Measurements from ENCODE around the gene IKZF3.
A peak's percentile ranks its signal among the peaks of the same experiment; 100 is the strongest.
"Not testable (repeated sequence)": the region's sequence is repeated elsewhere in the genome, so short reads cannot be mapped to it uniquely, and the experiment has no call there.

The IKZF3 gene

DNA sequence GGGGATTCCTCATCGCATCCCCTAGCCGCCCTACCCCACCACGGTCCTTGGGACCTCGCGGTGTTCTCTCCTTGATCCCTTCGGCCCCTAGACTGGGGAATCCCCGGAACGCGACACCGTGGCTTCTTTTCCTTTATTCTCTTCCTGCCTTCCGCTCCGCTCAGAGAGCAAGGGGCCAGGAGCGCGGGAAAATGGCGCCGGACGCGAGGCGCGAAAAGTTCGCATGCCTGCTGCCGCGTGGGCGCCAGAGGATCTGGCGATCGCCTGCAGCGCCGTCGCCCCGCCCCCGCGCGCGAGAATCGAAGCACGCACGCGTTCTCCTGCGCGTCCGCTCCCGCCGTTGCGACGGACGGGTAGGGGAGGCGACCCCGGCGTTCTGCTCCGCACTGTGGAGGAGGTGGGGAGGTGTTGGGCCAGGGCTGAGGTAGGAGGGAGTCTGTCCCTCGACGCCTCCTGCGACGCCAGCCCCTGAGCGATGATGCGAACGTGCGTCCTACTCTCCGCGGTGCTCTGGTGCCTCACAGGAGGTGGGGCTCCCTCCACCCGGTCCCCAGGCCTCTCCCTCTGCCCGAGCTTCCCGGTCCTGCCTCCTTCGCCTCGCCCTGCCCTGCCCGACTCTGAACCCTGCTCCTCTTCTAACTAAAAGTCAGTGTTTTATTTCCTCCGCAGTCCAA is 3.9 kb upstream of the IKZF3 start, which contains the start of gene ZPBP2:
Gene ZPBP2, plus strand, starts transcription at position 323 of the 674 bp plus-strand sequence. Its CDS starts 153 bp downstream, at position 476.
- Mint-ChIP-seq H3K36me3 (ENCODE audit: low read depth) (peaks cover 6% of the 10 kb centered on the region), H3K27me3 (no peaks in the 10 kb centered on the region), H3K9me3 (no peaks in the 10 kb centered on the region), H3K27ac (peak within 1 kb of the TSS; percentile 96), H3K4me1 (ENCODE audit: low read depth) (peaks cover 62% of the 10 kb centered on the region), H3K4me3 (peak within 1 kb of the TSS; percentile 68)

DNA sequence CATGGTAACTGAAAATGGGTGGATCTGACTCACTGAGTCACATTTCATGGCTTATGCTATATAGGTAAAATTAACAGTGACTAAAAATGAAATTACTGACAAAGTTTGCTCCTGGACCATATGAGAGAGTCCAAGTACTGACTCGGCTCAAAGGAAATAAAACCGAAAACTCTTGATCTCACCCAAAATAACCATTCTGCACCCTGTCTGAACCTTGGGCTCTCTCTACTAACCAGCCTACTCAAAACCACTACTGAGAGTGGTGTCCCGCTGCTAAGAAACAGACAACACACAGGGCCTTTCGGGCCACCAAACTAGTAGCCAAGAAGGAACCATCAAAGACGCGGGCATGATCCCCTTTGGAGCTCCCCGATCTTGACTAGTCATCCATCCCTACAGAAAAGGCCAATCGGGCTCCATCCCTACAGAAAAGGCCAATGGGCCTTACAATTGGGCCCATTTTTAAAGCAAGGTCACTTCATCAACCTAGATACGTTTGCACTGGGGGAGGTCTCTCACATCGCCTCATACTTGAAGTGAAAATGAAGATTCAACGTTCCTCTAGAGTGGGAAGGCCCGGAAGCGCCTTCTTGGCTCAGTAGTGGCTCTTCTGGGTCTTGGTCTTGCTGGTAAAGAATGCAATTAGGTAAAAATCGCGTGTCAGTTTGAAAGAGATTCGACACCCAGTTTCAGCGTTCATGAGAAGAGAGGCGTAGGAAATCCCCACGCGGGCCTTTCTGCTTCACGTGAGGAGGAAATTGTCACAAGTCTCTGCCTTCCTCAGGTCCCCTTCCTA is 3.2 kb upstream of the IKZF3 start:
- H3K4me3 Mint-ChIP-seq = peak overlapping the region; percentile 68
- no peaks in the 10 kb centered on the region for H3K9me3 Mint-ChIP-seq
- H3K36me3 Mint-ChIP-seq (ENCODE audit: low read depth) = peaks cover 6% of the 10 kb centered on the region
- peaks cover 58% of the 10 kb centered on the region for H3K4me1 Mint-ChIP-seq (ENCODE audit: low read depth)
- no peaks in the 10 kb centered on the region for H3K27me3 Mint-ChIP-seq
- H3K27ac Mint-ChIP-seq = peak overlapping the region; percentile 96

DNA sequence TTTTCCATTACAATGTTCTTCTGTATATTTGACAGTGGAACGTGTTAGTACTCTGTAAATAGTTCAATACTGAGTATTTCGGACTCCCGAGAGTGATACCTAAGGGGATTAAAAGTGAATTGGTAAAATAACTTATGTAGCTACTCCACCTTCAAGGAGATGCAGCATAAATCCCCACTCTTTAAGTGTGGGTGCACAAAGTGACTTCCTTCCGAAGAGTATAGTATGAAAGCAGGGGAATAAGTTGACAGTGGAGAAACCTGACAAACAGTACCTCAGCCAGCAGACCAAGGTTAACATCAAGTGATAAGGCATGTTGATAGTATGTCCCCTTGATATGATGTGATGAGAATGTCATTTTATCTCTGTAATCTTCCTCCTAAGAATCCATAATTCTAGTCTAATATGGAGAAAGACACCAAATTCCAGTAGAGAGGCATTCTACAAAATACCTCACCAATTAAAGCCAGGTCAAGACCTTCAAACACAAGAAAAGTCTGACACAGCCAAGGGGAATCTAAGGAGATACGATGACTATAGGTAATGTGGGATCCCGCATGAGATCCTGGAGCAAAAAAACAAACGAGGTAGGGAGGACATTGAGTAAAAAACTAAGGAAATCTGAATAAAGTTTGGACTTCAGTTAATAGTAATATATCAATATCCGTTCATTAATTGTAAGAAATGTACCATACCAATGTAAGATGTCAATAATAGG is 2.1 kb upstream of the IKZF3 start:
- Mint-ChIP-seq H3K27me3 (no peaks in the 10 kb centered on the region), H3K9me3 (no peaks in the 10 kb centered on the region), H3K4me1 (ENCODE audit: low read depth) (peaks cover 56% of the 10 kb centered on the region), H3K36me3 (ENCODE audit: low read depth) (peaks cover 10% of the 10 kb centered on the region), H3K27ac (peak overlapping the region; percentile 79), H3K4me3 (peak overlapping the region; percentile 58)

DNA sequence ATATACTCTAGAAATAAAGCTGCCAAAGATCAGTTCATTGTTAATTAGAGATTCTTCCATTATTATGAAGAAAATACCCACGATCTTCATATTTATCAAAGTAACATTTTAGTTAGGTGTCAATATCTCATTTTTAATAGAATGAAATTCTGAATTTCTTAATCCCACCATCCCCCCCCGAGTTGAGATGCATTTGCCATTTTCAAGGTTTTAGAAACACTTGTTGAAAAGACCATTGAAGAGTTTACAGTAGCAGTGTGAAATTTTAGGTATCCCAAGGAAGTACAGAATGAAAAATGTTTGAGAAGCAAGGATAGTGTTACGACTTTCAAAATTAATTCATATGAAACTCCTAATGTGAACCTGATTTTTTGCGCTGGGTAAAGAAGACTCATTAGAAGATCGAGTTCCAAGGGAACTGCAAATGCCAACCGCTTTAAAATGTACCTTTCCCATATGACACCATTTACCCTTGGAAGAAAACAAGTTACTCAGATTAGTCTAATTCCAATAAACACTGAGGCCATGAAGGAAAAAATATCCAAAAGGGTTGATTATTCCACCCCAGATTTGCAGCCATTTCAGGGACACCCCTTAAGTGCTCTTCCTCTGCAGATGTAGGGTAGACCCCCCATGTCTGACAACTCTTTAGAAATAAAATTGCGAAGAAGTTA is 731 bp downstream of the IKZF3 start:
- H3K9me3 Mint-ChIP-seq = no peaks in the 10 kb centered on the region
- H3K36me3 Mint-ChIP-seq (ENCODE audit: low read depth) = peaks cover 22% of the 10 kb centered on the region
- H3K27ac Mint-ChIP-seq = peak overlapping the region; percentile 93
- H3K4me3 Mint-ChIP-seq = peak overlapping the region; percentile 95
- no peaks in the 10 kb centered on the region for H3K27me3 Mint-ChIP-seq
- H3K4me1 Mint-ChIP-seq (ENCODE audit: low read depth) = peaks cover 65% of the 10 kb centered on the region

DNA sequence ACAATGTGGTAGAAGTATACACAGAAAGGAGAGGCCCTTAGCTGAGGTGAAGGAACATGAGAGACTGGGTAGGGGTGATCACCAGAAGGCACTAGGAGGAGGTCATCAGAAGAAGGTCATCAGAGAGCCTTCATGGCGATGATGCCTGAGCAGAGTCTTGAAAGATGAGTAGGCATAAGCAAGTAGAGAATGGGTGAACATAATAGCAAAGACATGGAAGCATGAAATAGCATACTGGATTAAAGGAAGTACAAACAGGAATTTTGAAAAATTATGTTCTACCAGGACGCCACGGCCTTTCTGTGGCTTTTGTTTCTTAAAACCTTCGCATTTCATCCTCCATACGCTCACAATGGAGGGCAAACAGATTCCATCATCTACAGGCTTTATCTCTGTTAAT is 2.9 kb downstream of the IKZF3 start:
- H3K36me3 Mint-ChIP-seq (ENCODE audit: low read depth) = peaks cover 36% of the 10 kb centered on the region
- peaks cover 61% of the 10 kb centered on the region for H3K4me1 Mint-ChIP-seq (ENCODE audit: low read depth)
- no peaks in the 10 kb centered on the region for H3K27me3 Mint-ChIP-seq
- peak overlapping the region; percentile 91 for H3K27ac Mint-ChIP-seq
- H3K4me3 Mint-ChIP-seq = peak overlapping the region; percentile 95
- no peaks in the 10 kb centered on the region for H3K9me3 Mint-ChIP-seq

DNA sequence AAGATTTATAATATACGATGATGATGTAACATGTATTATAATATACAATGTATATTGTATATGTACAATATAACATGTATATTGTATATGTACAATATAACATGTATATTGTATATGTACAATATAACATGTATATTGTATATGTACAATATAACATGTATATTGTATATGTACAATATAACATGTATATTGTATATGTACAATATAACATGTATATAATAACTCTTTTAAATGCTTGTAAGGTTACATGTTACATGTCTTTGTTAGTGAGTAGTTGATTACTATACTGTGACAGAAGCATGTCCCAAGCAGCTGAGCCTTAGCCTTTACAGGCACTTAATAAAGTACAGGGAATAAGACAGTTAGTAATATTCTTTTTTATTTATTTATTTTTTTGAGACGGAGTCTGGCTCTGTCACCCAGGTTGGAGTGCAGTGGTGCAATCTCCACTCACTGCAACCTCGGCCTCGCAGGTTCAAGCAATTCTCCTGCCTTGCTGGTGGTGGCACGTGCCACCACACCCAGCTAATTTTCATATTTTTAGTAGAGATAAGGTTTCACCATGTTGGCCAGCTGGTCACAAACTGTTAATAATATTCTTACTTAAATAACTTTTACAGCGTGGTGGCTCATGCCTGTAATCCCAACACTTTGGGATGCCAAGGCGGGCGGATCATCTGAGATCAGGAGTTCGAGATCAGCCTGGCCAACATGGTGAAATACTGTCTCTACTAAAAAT is 8.0 kb downstream of the IKZF3 start:
- not testable (repeated sequence) for H3K27me3 Mint-ChIP-seq, H3K9me3 Mint-ChIP-seq, H3K27ac Mint-ChIP-seq, H3K4me3 Mint-ChIP-seq
- Mint-ChIP-seq H3K4me1 (ENCODE audit: low read depth) (peaks cover 75% of the 10 kb centered on the region), H3K36me3 (ENCODE audit: low read depth) (peaks cover 48% of the 10 kb centered on the region)

DNA sequence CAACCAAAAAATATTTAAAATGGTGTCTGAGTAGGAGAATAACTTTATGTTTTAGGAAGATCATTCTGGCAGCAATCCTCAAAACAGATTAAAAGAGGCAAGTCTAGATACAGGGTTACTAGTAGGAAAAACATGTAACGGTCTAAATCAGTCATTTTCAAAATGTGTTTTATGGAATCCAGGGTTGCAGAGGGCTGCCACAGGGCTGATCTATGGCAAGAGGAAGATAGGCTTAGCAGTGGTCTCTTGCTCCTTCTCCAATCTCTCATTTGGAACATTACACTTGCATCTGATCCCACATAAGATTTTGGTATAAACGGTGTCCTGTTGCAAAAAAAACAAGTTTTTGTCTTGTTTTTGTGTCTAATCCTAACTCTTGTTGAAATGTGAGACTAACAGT is 9.2 kb downstream of the IKZF3 start:
- Mint-ChIP-seq H3K4me1 (ENCODE audit: low read depth) (peaks cover 67% of the 10 kb centered on the region), H3K36me3 (ENCODE audit: low read depth) (peaks cover 47% of the 10 kb centered on the region), H3K27ac (peak overlapping the region; percentile 66), H3K4me3 (no peak overlapping the region), H3K9me3 (no peaks in the 10 kb centered on the region), H3K27me3 (no peaks in the 10 kb centered on the region)

DNA sequence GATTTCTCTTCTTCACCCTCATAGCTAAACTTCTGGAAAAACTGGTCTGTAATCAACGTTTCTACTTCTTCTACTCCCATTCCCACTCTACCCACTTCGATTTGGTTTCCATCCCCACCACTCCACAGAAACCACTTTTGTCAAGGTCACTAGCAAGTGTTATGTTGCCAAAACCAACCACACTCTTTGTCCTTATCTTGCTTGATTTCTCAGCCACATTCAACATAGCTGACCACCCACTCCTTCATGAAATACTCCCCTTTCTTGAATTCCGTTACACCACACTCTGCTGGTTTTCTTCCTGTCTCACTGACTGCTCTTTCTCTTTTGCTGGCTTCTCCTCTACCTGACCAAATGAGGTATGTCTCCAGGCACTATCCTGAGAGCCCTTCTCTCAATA is 11.9 kb downstream of the IKZF3 start:
- H3K36me3 Mint-ChIP-seq (ENCODE audit: low read depth) = peaks cover 45% of the 10 kb centered on the region
- no peaks in the 10 kb centered on the region for H3K9me3 Mint-ChIP-seq
- peaks cover 72% of the 10 kb centered on the region for H3K4me1 Mint-ChIP-seq (ENCODE audit: low read depth)
- H3K27ac Mint-ChIP-seq = peak overlapping the region; percentile 81
- peak overlapping the region; percentile 33 for H3K4me3 Mint-ChIP-seq
- H3K27me3 Mint-ChIP-seq = no peaks in the 10 kb centered on the region

DNA sequence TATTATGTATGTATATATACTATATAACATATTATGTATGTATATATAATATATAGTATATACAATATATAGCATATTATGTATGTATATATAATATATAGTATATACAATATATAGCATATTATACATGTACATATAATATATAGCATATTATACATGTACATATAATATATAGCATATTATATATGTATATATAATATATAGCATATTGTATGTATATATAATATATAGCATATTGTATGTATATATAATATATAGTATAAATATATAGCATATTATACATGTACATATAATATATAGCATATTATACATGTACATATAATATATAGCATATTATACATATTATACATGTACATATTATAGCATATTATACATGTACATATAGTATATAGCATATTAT is 13.9 kb downstream of the IKZF3 start:
- Mint-ChIP-seq H3K4me1 (ENCODE audit: low read depth) (peaks cover 80% of the 10 kb centered on the region), H3K36me3 (ENCODE audit: low read depth) (peaks cover 52% of the 10 kb centered on the region)
- not testable (repeated sequence) for H3K4me3 Mint-ChIP-seq, H3K27ac Mint-ChIP-seq, H3K27me3 Mint-ChIP-seq, H3K9me3 Mint-ChIP-seq

DNA sequence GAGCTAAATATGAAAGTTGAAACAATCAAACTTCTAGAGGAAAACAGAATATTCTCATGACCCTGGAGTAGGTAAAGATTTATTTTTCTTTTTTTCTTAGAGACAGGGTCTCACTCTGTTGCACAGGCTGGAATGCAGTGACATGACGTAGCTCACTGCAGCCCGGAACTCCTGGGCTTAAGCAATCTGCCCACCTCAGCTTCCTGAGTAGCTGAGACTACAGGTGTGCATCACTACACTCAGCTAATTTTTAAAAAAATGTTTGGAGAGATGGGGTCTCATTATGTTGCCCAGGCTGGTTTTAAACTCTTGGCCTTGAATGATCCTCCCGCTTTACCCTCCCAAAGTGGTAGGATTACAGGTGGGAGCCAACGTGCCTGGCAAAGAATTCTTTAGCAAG is 15.5 kb downstream of the IKZF3 start:
- no peaks in the 10 kb centered on the region for H3K9me3 Mint-ChIP-seq
- H3K36me3 Mint-ChIP-seq (ENCODE audit: low read depth) = peaks cover 52% of the 10 kb centered on the region
- H3K27me3 Mint-ChIP-seq = no peaks in the 10 kb centered on the region
- peaks cover 81% of the 10 kb centered on the region for H3K4me1 Mint-ChIP-seq (ENCODE audit: low read depth)
- H3K4me3 Mint-ChIP-seq = peak overlapping the region; percentile 15
- no peak overlapping the region for H3K27ac Mint-ChIP-seq

DNA sequence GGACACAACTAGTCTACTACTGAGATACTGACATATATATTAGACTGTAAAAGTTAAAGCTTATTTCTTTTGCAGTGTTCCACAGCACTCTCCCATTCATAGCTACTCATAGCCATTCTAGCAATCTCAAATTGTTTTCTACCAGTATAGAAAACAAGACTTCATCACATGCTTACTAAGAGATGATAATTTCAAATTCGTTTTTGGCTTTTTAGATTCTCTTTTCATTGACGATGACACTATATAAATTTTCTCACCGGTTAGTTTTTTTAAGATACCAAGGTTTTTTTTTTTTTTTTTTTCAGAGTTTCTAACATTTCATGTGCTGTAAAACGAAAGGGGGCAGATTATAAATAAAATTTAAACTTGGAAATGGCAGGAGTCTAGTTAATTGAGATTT is 17.9 kb downstream of the IKZF3 start:
- H3K27me3 Mint-ChIP-seq = no peaks in the 10 kb centered on the region
- H3K9me3 Mint-ChIP-seq = no peaks in the 10 kb centered on the region
- H3K4me1 Mint-ChIP-seq (ENCODE audit: low read depth) = peaks cover 80% of the 10 kb centered on the region
- H3K36me3 Mint-ChIP-seq (ENCODE audit: low read depth) = peaks cover 66% of the 10 kb centered on the region
- H3K4me3 Mint-ChIP-seq = peak overlapping the region; percentile 47
- H3K27ac Mint-ChIP-seq = peak overlapping the region; percentile 61

DNA sequence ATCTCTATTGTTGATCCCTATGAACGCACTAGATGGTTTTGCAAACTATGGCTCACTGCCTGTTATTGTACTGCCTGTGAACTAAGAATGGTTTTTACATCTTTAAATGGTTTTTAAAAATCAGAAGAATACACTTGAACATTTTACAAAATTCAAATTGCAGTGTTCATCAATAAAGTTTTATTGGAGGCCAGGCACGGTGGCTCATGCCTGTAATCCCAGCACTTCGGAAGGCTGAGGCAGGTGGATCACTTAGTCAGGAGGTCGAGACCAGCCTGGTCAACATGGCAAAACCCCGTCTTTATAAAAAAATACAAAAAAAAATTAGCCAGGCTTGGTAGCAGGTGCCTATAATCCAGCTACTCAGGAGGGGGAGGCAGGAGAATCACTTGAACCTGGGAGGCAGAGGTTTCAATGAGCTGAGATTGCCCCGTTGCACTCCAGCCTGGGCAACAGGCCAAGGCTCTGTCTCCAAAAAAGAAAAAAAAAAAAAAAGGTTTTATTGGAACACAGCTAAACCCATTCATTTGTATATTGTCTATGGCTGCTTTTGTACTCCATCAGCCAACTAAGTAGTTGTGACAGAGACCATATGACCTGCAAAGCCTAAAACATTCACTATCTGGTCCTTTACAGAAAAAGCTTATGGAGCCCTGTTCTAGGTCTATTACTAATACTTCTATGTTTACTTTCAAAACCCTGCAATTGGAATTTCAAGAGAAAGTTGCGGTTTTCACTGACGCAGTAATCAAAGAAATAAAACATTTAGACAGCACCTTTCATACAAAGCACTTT is 18.9 kb downstream of the IKZF3 start:
- peak overlapping the region; percentile 90 for H3K27ac Mint-ChIP-seq
- peak overlapping the region; percentile 70 for H3K4me3 Mint-ChIP-seq
- H3K27me3 Mint-ChIP-seq = no peaks in the 10 kb centered on the region

DNA sequence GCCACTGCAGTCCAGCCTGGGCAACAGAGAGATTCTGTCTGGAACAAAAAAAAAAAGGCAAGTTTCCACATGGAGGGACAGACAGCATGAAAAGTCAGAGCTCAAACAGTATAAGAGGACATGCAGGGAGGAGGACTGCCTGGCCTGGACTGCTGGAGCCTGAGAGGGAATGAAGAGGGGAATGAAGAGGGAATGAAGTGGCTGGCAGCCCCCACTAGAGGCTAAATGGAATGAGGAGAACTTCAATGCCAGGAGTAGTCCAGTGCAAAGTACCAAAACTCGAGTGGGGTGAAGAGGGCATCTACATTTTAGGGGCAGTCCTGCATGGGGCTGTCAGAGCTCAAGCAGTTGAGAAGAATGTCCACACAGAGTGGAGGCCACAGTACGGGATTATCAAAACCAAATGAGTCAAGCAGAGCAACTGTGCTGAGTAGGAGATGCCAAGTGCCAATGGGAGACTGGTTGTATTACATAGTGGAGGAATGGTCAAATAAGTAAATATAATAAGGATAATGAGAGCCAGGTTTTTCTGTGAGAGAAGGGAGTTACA is 22.9 kb downstream of the IKZF3 start:
- H3K4me3 Mint-ChIP-seq = no peak overlapping the region
- H3K9me3 Mint-ChIP-seq = peaks cover 17% of the 10 kb centered on the region
- no peaks in the 10 kb centered on the region for H3K27me3 Mint-ChIP-seq
- H3K27ac Mint-ChIP-seq = peak overlapping the region; percentile 64
- peaks cover 87% of the 10 kb centered on the region for H3K36me3 Mint-ChIP-seq (ENCODE audit: low read depth)
- H3K4me1 Mint-ChIP-seq (ENCODE audit: low read depth) = peaks cover 78% of the 10 kb centered on the region

More for the DNA sequence above, 18.9 kb downstream of the IKZF3 start:
- peaks cover 73% of the 10 kb centered on the region for H3K36me3 Mint-ChIP-seq (ENCODE audit: low read depth)
- no peaks in the 10 kb centered on the region for H3K9me3 Mint-ChIP-seq
- peaks cover 88% of the 10 kb centered on the region for H3K4me1 Mint-ChIP-seq (ENCODE audit: low read depth)
